Measurements from ENCODE around the gene AAK1.

DNA sequence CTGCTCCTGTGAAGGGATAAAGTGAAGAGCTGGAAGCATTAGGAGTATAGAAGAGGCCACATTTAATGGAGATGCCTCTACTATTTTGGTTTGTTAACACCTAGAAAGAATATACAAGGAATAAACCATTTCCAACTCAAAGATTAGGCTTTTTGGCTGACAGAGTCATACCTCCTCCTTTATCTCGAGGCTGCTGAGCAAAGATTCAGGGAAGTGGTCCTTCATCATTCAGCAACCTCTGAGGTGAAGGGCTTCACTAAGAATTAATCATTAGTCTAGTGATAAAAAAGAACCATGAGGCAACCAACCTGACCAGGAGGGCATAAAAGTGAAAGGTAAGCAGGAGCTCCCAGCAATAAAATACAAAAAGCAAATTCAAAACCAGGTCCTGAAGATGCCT lies 25.8 kb downstream of the AAK1 start:
- TF ChIP-seq, protein P1, sequence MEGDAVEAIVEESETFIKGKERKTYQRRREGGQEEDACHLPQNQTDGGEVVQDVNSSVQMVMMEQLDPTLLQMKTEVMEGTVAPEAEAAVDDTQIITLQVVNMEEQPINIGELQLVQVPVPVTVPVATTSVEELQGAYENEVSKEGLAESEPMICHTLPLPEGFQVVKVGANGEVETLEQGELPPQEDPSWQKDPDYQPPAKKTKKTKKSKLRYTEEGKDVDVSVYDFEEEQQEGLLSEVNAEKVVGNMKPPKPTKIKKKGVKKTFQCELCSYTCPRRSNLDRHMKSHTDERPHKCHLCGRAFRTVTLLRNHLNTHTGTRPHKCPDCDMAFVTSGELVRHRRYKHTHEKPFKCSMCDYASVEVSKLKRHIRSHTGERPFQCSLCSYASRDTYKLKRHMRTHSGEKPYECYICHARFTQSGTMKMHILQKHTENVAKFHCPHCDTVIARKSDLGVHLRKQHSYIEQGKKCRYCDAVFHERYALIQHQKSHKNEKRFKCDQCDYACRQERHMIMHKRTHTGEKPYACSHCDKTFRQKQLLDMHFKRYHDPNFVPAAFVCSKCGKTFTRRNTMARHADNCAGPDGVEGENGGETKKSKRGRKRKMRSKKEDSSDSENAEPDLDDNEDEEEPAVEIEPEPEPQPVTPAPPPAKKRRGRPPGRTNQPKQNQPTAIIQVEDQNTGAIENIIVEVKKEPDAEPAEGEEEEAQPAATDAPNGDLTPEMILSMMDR (conservative IDR thresholded peaks at IDR 0.05 in 1 of 2, IDR thresholded peaks at IDR 0.05 in 1 of 2; ENCODE audit: extremely low read depth in 1 of 2, insufficient read depth in 1 of 2, low read depth in 1 of 2, low read length in 2 of 2), result no peak
- TF ChIP-seq EZH2 (IDR thresholded peaks at IDR 0.05; ENCODE audit: borderline replicate concordance, low read length), result no peak
